Daoy (cell line): ENCODE data around the gene SCN4B. TPM values are rescaled to one million over a fixed set of nuclear protein-coding genes. Genes with fewer than 3 reads are reported as not detected.

Source experiments
- DNase-seq: peaks from one replicate; pipeline ENCODE4 v3.0.0-alpha.2; 2015; ENCODE audit warnings: low read depth
- total RNA-seq: library from RNA; depleted of rRNA; stranded (reverse); fragments of >200 nt; shearing (Covaris generic); gene quantifications from 2 replicates; pipeline ENCODE4 v1.2.3, GENCODE V29; 2014; rRNA removed

SCN4B gene
- total RNA-seq, 1 experiment from 2014 or later, result 1.2 TPM

- DNase-seq, result no peak
Observed at GRCh38 chr11:118099838-118100556, 52.6 kb downstream of the SCN4B start.

- no peak for DNase-seq
Observed at GRCh38 chr11:118098996-118099837, 53.4 kb downstream of the SCN4B start.

- DNase-seq, result no peak
Observed at GRCh38 chr11:118095967-118096367, 56.7 kb downstream of the SCN4B start.

- DNase-seq, result no peak
Observed at GRCh38 chr11:118095493-118095892, 57.1 kb downstream of the SCN4B start.

GRCh38 chr11:118092907-118093571, 59.6 kb downstream of the SCN4B start:
- no peak for DNase-seq

GRCh38 chr11:118091690-118092089, 60.9 kb downstream of the SCN4B start:
- DNase-seq, result no peak

GRCh38 chr11:118090545-118091162, 62.0 kb downstream of the SCN4B start:
- no peak for DNase-seq

- peak; percentile 30 for DNase-seq
Observed at GRCh38 chr11:118088531-118088930, 64.1 kb downstream of the SCN4B start.

- DNase-seq, result no peak
Observed at GRCh38 chr11:118087931-118088330, 64.7 kb downstream of the SCN4B start.

- no peak for DNase-seq
Observed at GRCh38 chr11:118086913-118087768, 65.5 kb downstream of the SCN4B start, which contains the start of gene SMIM35. Gene SMIM35 (minus strand): TSS chr11:118086963. CDS start chr11:118086757, 206 bp downstream.

GRCh38 chr11:118084656-118085055, 68.0 kb downstream of the SCN4B start:
- no peak for DNase-seq

- DNase-seq, result no peak
Observed at GRCh38 chr11:118084247-118084646, 68.4 kb downstream of the SCN4B start.

Other genes starting within 250 kb of the SCN4B start
- gene TMPRSS13, start 223.4 kb downstream of the SCN4B start, total RNA-seq, result 0.06 and 0.48 TPM in 2 replicates
- 0.09 and 0.29 TPM in 2 replicates for gene IL10RA, start 166.4 kb downstream of the SCN4B start, total RNA-seq
- gene TMPRSS4, start 75.7 kb downstream of the SCN4B start, total RNA-seq, result not detected in 2 replicates
- gene SMIM35, start 65.9 kb downstream of the SCN4B start, total RNA-seq, result not detected in 2 replicates
- not detected in 2 replicates for gene SCN2B, start 23.8 kb upstream of the SCN4B start, total RNA-seq
- gene JAML, start 72.2 kb upstream of the SCN4B start, total RNA-seq, result not detected in 2 replicates
- gene MPZL3, start 99.5 kb upstream of the SCN4B start, total RNA-seq, result 5.0 and 7.1 TPM in 2 replicates
- gene MPZL2, start 111.5 kb upstream of the SCN4B start, total RNA-seq, result 0.17 TPM in 1 of 2 replicates, not detected in the other
- gene CD3E, start 151.9 kb upstream of the SCN4B start, total RNA-seq, result not detected in 2 replicates
- 0.51 TPM in 1 of 2 replicates, not detected in the other for gene CD3D, start 189.9 kb upstream of the SCN4B start, total RNA-seq
- gene CD3G, start 191.5 kb upstream of the SCN4B start, total RNA-seq, result not detected in 2 replicates
- gene UBE4A, start 206.8 kb upstream of the SCN4B start, total RNA-seq, result 33.8 and 34.7 TPM in 2 replicates
- gene ATP5MG, start 248.8 kb upstream of the SCN4B start, total RNA-seq, result 66.2 and 69.5 TPM in 2 replicates